ENCODE results near the gene MGAT4D. TPM values are rescaled to one million over a fixed set of nuclear protein-coding genes. Genes with fewer than 3 reads are reported as not detected.
"Not testable (repeated sequence)": the region's sequence is repeated elsewhere in the genome, so short reads cannot be mapped to it uniquely, and the experiment has no call there.

Gene MGAT4D
- total RNA-seq, 1 donor from 2014 or later, result not detected

DNA sequence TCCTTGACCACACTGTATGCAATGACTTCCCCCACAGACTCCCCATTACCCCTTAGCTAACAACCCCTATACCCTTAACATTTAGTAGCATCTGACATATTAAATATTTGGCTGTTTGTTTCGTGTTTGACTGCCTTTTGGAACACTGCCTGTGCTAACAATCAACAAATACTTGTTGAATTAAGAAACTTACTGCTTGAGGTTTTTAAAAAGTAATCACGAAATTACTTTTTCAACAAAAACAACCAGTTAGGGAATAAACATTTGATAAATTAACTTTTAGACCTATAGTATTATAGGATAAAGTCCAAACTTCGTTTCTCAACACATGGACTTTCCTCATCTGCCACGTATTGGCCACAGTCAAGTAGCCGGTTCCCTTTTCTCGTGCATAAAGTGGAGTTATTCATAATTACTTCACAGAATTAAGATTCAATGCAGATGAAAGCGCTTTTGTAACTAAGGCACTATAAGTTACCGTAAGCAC lies 25.3 kb upstream of the MGAT4D start:
- Mint-ChIP-seq H3K4me1 (ENCODE audit: low read depth) (peaks cover 15% of the 10 kb centered on the region), H3K27ac (no peak overlapping the region)
- no peak for DNase-seq (ENCODE audit: low spot score, unreplicated experiment)

DNA sequence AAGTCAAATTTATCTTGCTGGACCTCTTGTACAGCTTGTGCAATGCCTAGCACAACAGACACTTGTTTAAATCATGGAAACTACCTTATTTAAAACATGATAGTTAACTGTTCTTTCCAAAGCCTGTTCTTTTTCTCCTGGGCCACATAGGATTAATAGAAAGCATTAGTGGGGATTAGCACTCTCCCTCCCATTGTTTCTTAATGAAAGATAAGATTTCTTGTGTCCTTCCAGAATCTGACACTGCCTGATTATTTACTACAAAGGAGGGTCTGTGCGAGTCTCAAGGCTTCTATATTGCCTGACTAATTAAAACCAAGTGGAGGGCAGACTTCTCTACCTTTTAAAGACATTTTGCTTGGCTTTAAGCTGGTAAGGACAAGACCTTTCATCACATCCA lies 17.3 kb upstream of the MGAT4D start:
- Mint-ChIP-seq H3K27ac (no peak overlapping the region), H3K4me3 (ENCODE audit: low read depth) (no peak overlapping the region), H3K27me3 (no peaks in the 10 kb centered on the region), H3K4me1 (ENCODE audit: low read depth) (peaks cover 6% of the 10 kb centered on the region), H3K9me3 (ENCODE audit: low read depth) (no peaks in the 10 kb centered on the region), H3K36me3 (ENCODE audit: insufficient read depth) (no peaks in the 10 kb centered on the region)
- no peak for DNase-seq (ENCODE audit: low spot score, unreplicated experiment)
- no peak for TF ChIP-seq CTCF (IDR thresholded peaks at IDR 0.05; ENCODE audit: unreplicated experiment)

More for the DNA sequence above, 25.3 kb upstream of the MGAT4D start:
- H3K4me3 Mint-ChIP-seq (ENCODE audit: low read depth), result peak overlapping the region; percentile 91
- H3K36me3 Mint-ChIP-seq (ENCODE audit: insufficient read depth), result peaks cover 14% of the 10 kb centered on the region
- no peak for TF ChIP-seq CTCF (IDR thresholded peaks at IDR 0.05; ENCODE audit: unreplicated experiment)
- no peaks in the 10 kb centered on the region for H3K27me3 Mint-ChIP-seq
- H3K9me3 Mint-ChIP-seq (ENCODE audit: low read depth), result no peaks in the 10 kb centered on the region

GRCh38 chr4:140513765-140514164 lies 15.7 kb upstream of the MGAT4D start:
- H3K4me1 Mint-ChIP-seq (ENCODE audit: low read depth); DNase-seq (ENCODE audit: low spot score, unreplicated experiment); H3K9me3 Mint-ChIP-seq (ENCODE audit: low read depth); H3K27ac Mint-ChIP-seq; H3K4me3 Mint-ChIP-seq (ENCODE audit: low read depth); H3K36me3 Mint-ChIP-seq (ENCODE audit: insufficient read depth); H3K27me3 Mint-ChIP-seq: not testable (repeated sequence)

DNA sequence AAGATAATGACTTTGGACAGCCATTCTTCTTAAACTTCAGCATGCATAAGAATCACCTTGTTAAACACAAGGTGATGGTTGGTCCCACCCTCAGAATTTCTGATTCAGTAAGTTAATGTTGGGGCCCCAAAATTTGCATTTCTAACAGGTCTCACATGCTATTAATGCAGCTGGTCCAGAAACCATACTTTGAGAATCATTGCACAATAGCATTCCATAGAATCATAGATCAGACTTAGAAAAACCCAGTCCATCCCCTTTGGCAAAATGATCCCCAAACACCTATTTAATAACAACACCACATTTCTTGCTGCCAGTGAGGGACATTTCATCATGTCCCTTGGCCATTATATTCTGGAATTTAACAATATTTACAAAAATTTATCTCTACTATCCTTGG lies 6.2 kb upstream of the MGAT4D start:
- H3K4me3 Mint-ChIP-seq (ENCODE audit: low read depth), result no peak overlapping the region

DNA sequence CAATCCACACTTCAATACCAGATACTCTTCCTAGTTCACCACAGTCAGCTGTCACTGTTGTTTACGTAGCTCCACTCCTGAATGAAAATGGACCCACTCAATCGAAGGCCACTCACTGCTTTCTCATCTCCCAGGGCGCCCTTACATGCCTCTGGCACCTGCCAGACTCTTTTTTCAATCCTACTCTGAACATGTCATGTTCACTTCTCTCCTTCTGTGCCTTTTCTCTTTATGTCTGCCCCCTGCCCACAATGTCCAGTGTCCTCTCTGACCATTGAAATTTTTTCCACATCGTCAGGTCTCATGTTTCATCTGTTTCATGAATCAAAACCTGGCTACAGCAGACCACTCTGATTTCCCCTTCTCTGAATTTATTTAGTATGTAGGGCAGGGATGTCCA lies 1.3 kb upstream of the MGAT4D start:
- H3K36me3 Mint-ChIP-seq (ENCODE audit: insufficient read depth), result no peaks in the 10 kb centered on the region
- no peak for DNase-seq (ENCODE audit: low spot score, unreplicated experiment)
- H3K4me1 Mint-ChIP-seq (ENCODE audit: low read depth), result no peaks in the 10 kb centered on the region
- peaks cover 55% of the 10 kb centered on the region for H3K27me3 Mint-ChIP-seq
- H3K27ac Mint-ChIP-seq, result no peak overlapping the region
- no peak for TF ChIP-seq CTCF (IDR thresholded peaks at IDR 0.05; ENCODE audit: unreplicated experiment)
- no peak overlapping the region for H3K4me3 Mint-ChIP-seq (ENCODE audit: low read depth)
- H3K9me3 Mint-ChIP-seq (ENCODE audit: low read depth), result no peaks in the 10 kb centered on the region

More for the DNA sequence above, 6.2 kb upstream of the MGAT4D start:
- Mint-ChIP-seq H3K27me3 (peaks cover 27% of the 10 kb centered on the region), H3K9me3 (ENCODE audit: low read depth) (peaks cover 7% of the 10 kb centered on the region), H3K36me3 (ENCODE audit: insufficient read depth) (no peaks in the 10 kb centered on the region), H3K4me1 (ENCODE audit: low read depth) (no peaks in the 10 kb centered on the region), H3K27ac (no peak overlapping the region)
- no peak for TF ChIP-seq CTCF (IDR thresholded peaks at IDR 0.05; ENCODE audit: unreplicated experiment)
- no peak for DNase-seq (ENCODE audit: low spot score, unreplicated experiment)

DNA sequence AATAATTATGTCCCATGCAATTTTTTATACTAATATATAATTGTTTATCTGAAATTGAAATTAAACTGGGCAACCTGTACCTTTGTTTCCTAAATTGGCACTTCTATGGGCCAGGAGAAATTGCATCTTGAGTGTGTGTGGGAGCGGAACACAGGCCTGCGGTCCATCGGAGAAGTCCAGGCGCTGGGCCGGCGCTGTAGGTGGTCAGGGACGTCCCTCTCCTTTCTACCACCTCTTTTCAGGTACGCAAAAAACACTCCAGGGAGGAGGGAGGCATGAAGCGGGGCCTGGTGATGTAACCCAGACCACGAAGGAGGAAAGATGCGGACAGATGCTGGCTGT lies 717 bp downstream of the MGAT4D start:
- Mint-ChIP-seq H3K9me3 (ENCODE audit: low read depth) (no peaks in the 10 kb centered on the region), H3K27me3 (peaks cover 54% of the 10 kb centered on the region), H3K4me1 (ENCODE audit: low read depth) (no peaks in the 10 kb centered on the region), H3K4me3 (ENCODE audit: low read depth) (peak overlapping the region; percentile 58), H3K27ac (no peak overlapping the region), H3K36me3 (ENCODE audit: insufficient read depth) (no peaks in the 10 kb centered on the region)
- no peak for DNase-seq (ENCODE audit: low spot score, unreplicated experiment)
- no peak for TF ChIP-seq CTCF (IDR thresholded peaks at IDR 0.05; ENCODE audit: unreplicated experiment)

All from progenitor cell of endocrine pancreas (in vitro differentiated cells).